Erythroblast (primary cell): ENCODE data around the gene COMTD1.
"Not testable (repeated sequence)": the region's sequence is repeated elsewhere in the genome, so short reads cannot be mapped to it uniquely, and the experiment has no call there.

Experiments used
- GATA1 ChIP-seq: IDR thresholded peaks from 2 replicates; pipeline ENCODE4 v1.6.1; 2011; ENCODE audit warnings: low read depth, mild to moderate bottlenecking, control low read depth, low read length, moderate library complexity
- POLR2A ChIP-seq: IDR thresholded peaks from 2 replicates; pipeline ENCODE4 v1.6.1; 2011; ENCODE audit warnings: mild to moderate bottlenecking, low read length

DNA sequence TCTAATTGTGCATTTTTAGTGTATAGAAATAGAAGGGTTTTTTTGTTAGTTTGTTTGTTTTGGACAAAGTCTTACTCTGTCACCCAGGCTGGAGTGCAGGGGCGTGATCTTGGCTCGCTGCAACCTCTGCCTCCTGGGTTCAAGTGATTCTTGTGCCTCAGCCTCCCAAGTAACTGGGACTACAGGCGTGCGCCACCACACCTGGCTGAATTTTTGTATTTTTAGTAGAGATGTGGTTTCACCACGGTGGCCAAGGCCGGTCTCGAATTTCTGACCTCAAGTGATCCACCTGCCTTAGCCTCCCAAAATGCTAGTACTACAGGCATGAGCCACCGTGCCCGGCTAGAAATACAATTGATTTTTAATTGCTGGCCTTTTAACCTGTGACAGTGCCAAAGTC lies 47.2 kb downstream of the COMTD1 start:
- TF ChIP-seq POLR2A, GATA1: not testable (repeated sequence)
